ENCODE measurements around the gene TNS1.

Gene TNS1

DNA sequence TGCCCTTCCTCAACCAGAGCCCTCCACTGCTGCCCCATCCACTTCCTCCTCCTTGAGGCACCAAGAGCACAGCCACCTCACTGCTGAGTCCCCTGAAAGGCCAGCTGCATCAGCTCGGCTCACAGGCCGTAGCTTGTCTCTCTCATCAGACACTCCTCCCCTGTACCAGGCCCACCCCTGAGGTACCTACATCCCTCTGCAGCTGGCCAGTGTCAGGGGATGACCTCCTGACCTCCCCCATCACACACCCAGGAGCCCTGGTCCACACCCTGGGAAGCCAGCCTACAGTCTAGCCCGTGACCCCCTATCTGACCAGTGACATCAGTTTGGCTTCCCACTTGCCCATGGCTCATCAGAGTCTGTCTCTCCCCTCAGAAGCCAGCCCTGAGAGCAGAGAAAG is 205.6 kb downstream of the TNS1 start:
- no peak overlapping the region for H3K27ac ChIP-seq (ENCODE audit: low read length)
- H3K27me3 ChIP-seq (ENCODE audit: low read depth, low read length), result no peaks in the 10 kb centered on the region
- H3K4me3 ChIP-seq (ENCODE audit: low read depth in 1 of 2, low read length in 2 of 2), result no peak overlapping the region
- no peaks in the 10 kb centered on the region for H3K9me3 ChIP-seq (ENCODE audit: control insufficient read depth in 1 of 2, low read length in 2 of 2)
- H3K36me3 ChIP-seq (ENCODE audit: control insufficient read depth in 1 of 2, insufficient read depth in 2 of 2, low read length in 2 of 2), result peaks cover 6 to 29% of the 10 kb centered on the region in 2 donors
- H3K4me1 ChIP-seq (ENCODE audit: control insufficient read depth in 1 of 2, insufficient read depth in 2 of 2, low read length in 2 of 2), result peaks cover 4 to 49% of the 10 kb centered on the region in 2 donors

- no peak overlapping the region for H3K27ac ChIP-seq (ENCODE audit: low read length)
- H3K36me3 ChIP-seq (ENCODE audit: control insufficient read depth in 1 of 2, insufficient read depth in 2 of 2, low read length in 2 of 2), result peaks cover 2 to 17% of the 10 kb centered on the region in 2 donors
- no peaks in the 10 kb centered on the region for H3K27me3 ChIP-seq (ENCODE audit: low read depth, low read length)
- no peaks in the 10 kb centered on the region for H3K9me3 ChIP-seq (ENCODE audit: control insufficient read depth in 1 of 2, low read length in 2 of 2)
- H3K4me3 ChIP-seq (ENCODE audit: low read depth in 1 of 2, low read length in 2 of 2), result no peak overlapping the region
- peaks cover 4 to 40% of the 10 kb centered on the region in 2 donors for H3K4me1 ChIP-seq (ENCODE audit: control insufficient read depth in 1 of 2, insufficient read depth in 2 of 2, low read length in 2 of 2)
These were observed 206.9 kb downstream of the TNS1 start for GRCh38 chr2:217795706-217796465.

DNA sequence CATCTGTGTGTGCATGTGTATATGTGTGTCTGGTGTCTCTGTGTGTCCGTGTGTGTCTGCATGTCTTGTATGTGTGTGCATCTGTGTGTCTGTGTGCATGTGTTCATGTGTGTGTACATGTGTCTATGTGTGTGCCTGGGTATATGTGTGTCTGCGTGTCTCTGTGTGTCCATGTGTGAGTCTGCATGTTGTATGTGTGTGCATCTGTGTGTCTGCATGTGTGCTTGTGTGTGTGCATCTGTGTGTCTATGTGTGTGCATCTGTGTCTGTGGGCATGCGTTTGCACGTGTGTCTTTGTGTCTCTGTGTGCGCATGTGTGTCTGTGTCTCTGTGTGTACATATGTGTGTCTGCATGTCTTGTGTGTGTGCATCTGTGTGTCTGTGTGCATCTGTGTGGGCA is 207.7 kb downstream of the TNS1 start:
- H3K36me3 ChIP-seq (ENCODE audit: control insufficient read depth in 1 of 2, insufficient read depth in 2 of 2, low read length in 2 of 2), result peaks cover 0 to 10% of the 10 kb centered on the region in 2 donors
- no peak overlapping the region for H3K27ac ChIP-seq (ENCODE audit: low read length)
- H3K4me1 ChIP-seq (ENCODE audit: control insufficient read depth in 1 of 2, insufficient read depth in 2 of 2, low read length in 2 of 2), result peaks cover 3 to 40% of the 10 kb centered on the region in 2 donors
- no peaks in the 10 kb centered on the region for H3K9me3 ChIP-seq (ENCODE audit: control insufficient read depth in 1 of 2, low read length in 2 of 2)
- no peak overlapping the region for H3K4me3 ChIP-seq (ENCODE audit: low read depth in 1 of 2, low read length in 2 of 2)
- no peaks in the 10 kb centered on the region for H3K27me3 ChIP-seq (ENCODE audit: low read depth, low read length)

GRCh38 chr2:217794133-217794986 is 208.4 kb downstream of the TNS1 start:
- Histone ChIP-seq H3K36me3 (ENCODE audit: control insufficient read depth in 1 of 2, insufficient read depth in 2 of 2, low read length in 2 of 2) (peaks cover 0 to 9% of the 10 kb centered on the region in 2 donors), H3K4me3 (ENCODE audit: low read depth in 1 of 2, low read length in 2 of 2) (no peak overlapping the region), H3K9me3 (ENCODE audit: control insufficient read depth in 1 of 2, low read length in 2 of 2) (no peaks in the 10 kb centered on the region), H3K27me3 (ENCODE audit: low read depth, low read length) (no peaks in the 10 kb centered on the region), H3K27ac (ENCODE audit: low read length) (no peak overlapping the region), H3K4me1 (ENCODE audit: control insufficient read depth in 1 of 2, insufficient read depth in 2 of 2, low read length in 2 of 2) (peaks cover 0 to 41% of the 10 kb centered on the region in 2 donors)

GRCh38 chr2:217793566-217794132 is 209.1 kb downstream of the TNS1 start:
- Histone ChIP-seq H3K9me3 (ENCODE audit: control insufficient read depth in 1 of 2, low read length in 2 of 2) (no peaks in the 10 kb centered on the region), H3K4me3 (ENCODE audit: low read depth in 1 of 2, low read length in 2 of 2) (no peak overlapping the region), H3K4me1 (ENCODE audit: control insufficient read depth in 1 of 2, insufficient read depth in 2 of 2, low read length in 2 of 2) (peaks cover 0 to 43% of the 10 kb centered on the region in 2 donors), H3K27ac (ENCODE audit: low read length) (no peak overlapping the region), H3K27me3 (ENCODE audit: low read depth, low read length) (no peaks in the 10 kb centered on the region), H3K36me3 (ENCODE audit: control insufficient read depth in 1 of 2, insufficient read depth in 2 of 2, low read length in 2 of 2) (peaks cover 0 to 6% of the 10 kb centered on the region in 2 donors)

DNA sequence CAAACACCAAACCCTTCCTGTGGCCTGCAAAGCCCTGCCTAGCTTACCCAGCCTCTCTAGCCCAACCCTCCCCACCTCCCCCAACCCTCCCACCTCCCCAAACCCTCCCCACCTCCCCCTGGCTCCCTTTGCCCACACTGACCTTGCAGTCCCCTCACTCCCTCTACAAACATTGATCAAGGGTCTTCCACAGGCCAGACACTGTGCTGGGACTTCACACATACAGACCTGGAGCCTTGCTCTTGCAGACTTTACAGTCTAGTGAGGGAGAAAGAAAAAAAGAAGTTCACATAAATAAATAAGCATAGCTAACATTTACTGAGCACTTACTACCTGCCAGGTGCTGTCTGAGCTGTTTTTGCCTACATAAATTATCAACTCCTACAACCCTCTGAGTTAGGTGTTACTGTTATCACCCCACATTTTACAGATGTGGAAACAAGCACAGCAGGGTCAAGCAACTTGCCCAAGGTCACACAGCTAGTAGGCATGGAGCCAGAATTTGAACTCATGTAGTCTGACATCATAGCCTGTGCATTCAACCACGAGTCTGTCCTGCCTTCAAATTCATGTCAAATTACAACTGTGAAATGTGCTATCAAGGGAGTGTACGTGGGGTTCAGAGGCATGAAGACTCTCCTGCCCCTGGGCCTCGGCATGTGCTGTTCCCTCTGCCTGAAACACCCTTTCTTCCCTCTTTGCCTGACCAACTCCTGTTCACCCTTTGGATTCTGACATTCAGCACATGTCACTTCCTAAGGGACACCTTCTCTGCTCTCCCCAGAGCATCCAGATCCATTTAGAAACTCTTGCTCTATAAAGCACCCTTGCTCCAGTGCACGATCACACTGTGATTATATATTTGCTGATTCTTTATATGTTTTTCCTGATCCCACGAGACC is 209.9 kb downstream of the TNS1 start:
- peaks cover 3 to 5% of the 10 kb centered on the region in 2 donors for H3K36me3 ChIP-seq (ENCODE audit: control insufficient read depth in 1 of 2, insufficient read depth in 2 of 2, low read length in 2 of 2)
- H3K4me3 ChIP-seq (ENCODE audit: low read depth in 1 of 2, low read length in 2 of 2), result no peak overlapping the region
- H3K9me3 ChIP-seq (ENCODE audit: control insufficient read depth in 1 of 2, low read length in 2 of 2), result no peaks in the 10 kb centered on the region
- H3K27me3 ChIP-seq (ENCODE audit: low read depth, low read length), result no peaks in the 10 kb centered on the region
- no peak overlapping the region for H3K27ac ChIP-seq (ENCODE audit: low read length)
- peaks cover 0 to 35% of the 10 kb centered on the region in 2 donors for H3K4me1 ChIP-seq (ENCODE audit: control insufficient read depth in 1 of 2, insufficient read depth in 2 of 2, low read length in 2 of 2)

DNA sequence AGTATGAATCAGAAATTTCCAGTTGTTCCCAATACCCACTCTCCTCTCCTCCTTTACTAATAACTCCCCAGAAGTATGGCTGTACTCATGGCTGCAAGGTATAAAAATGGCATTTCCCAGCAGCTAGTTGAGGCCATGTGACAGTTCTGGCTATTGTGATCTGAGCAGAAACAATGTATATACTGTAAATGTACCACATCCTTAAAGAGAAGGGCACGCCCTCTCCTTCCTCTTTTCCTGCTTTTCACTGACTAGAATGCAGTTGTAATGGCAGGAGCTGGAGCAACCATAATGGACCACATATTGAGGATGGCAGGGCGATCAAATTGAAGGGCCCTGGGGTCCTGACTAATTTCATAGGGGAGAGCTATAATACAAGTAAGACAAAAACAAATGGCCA is 211.2 kb downstream of the TNS1 start:
- H3K27ac ChIP-seq (ENCODE audit: low read length), result no peak overlapping the region
- H3K4me1 ChIP-seq (ENCODE audit: control insufficient read depth in 1 of 2, insufficient read depth in 2 of 2, low read length in 2 of 2), result peaks cover 0 to 26% of the 10 kb centered on the region in 2 donors
- no peaks in the 10 kb centered on the region for H3K27me3 ChIP-seq (ENCODE audit: low read depth, low read length)
- H3K36me3 ChIP-seq (ENCODE audit: control insufficient read depth in 1 of 2, insufficient read depth in 2 of 2, low read length in 2 of 2), result peaks cover 4 to 8% of the 10 kb centered on the region in 2 donors
- no peaks in the 10 kb centered on the region for H3K9me3 ChIP-seq (ENCODE audit: control insufficient read depth in 1 of 2, low read length in 2 of 2)
- H3K4me3 ChIP-seq (ENCODE audit: low read depth in 1 of 2, low read length in 2 of 2), result no peak overlapping the region

DNA sequence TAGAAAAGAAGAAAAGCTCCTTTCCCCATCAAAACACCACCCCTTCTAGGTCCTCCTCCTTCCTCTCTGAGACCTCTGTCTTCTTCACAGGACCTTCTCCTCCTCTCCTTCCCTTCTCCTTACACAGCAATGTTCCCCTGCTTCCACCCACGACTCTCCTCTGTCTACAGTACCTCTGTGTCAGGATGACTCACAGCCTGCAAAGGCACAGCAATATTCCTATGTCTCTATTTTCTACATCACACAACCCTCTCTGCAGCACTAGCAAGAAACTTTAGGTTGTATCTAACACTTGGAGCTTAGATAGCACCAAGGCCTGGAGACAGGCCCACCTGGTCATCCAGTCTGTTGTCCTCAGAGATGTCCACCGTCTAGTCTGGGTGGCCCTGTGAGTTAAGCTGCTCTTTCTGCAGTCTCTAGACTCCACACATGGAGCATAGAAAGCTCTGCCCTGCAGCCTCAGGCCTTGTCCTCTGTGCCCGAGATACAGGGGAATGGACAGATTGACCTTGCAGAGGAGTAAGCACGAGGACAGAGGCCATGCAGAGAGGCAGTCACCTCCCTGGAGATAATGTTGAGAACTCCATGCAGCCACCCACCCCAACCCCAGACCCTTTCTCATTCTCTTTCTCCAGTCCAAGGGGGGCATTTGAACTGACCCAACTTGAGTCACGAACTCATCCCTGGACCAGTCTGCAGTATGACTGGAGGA is 212.0 kb downstream of the TNS1 start:
- peak overlapping the region; percentile 21 for H3K27ac ChIP-seq (ENCODE audit: low read length)
- peaks cover 0 to 26% of the 10 kb centered on the region in 2 donors for H3K4me1 ChIP-seq (ENCODE audit: control insufficient read depth in 1 of 2, insufficient read depth in 2 of 2, low read length in 2 of 2)
- H3K4me3 ChIP-seq (ENCODE audit: low read depth in 1 of 2, low read length in 2 of 2), result no peak overlapping the region
- no peaks in the 10 kb centered on the region for H3K27me3 ChIP-seq (ENCODE audit: low read depth, low read length)
- no peaks in the 10 kb centered on the region for H3K9me3 ChIP-seq (ENCODE audit: control insufficient read depth in 1 of 2, low read length in 2 of 2)
- H3K36me3 ChIP-seq (ENCODE audit: control insufficient read depth in 1 of 2, insufficient read depth in 2 of 2, low read length in 2 of 2), result peaks cover 4 to 8% of the 10 kb centered on the region in 2 donors

DNA sequence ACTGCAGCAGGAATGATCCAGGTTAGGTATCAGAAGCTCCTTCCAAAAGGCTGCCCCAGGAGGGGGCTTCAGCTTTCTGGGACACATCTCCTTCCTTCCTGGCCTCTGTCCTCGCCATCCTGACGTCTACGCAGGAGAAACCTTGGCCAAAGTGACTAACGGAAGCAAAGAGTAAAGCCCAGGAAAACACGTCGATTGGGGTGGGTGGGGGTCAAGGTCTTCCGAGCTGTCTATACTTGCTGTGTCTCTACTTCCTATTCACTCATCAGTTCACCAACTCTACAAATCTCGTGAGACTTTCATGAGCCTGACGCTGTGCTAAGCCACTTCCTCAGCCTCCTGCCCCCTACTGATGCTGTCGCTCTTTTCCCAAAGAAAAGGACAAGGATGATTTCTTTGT is 212.6 kb downstream of the TNS1 start:
- no peaks in the 10 kb centered on the region for H3K9me3 ChIP-seq (ENCODE audit: control insufficient read depth in 1 of 2, low read length in 2 of 2)
- H3K4me1 ChIP-seq (ENCODE audit: control insufficient read depth in 1 of 2, insufficient read depth in 2 of 2, low read length in 2 of 2), result peaks cover 0 to 26% of the 10 kb centered on the region in 2 donors

GRCh38 chr2:217789736-217790181 is 213.0 kb downstream of the TNS1 start:
- Histone ChIP-seq H3K4me1 (ENCODE audit: control insufficient read depth in 1 of 2, insufficient read depth in 2 of 2, low read length in 2 of 2) (peaks cover 0 to 26% of the 10 kb centered on the region in 2 donors), H3K36me3 (ENCODE audit: control insufficient read depth in 1 of 2, insufficient read depth in 2 of 2, low read length in 2 of 2) (peaks cover 4 to 8% of the 10 kb centered on the region in 2 donors), H3K27me3 (ENCODE audit: low read depth, low read length) (no peaks in the 10 kb centered on the region), H3K9me3 (ENCODE audit: control insufficient read depth in 1 of 2, low read length in 2 of 2) (no peaks in the 10 kb centered on the region), H3K27ac (ENCODE audit: low read length) (peak overlapping the region; percentile 21), H3K4me3 (ENCODE audit: low read depth in 1 of 2, low read length in 2 of 2) (peak overlapping the region in 1 of 2 donors; percentile 7)

More for the DNA sequence above, 212.6 kb downstream of the TNS1 start:
- H3K27me3 ChIP-seq (ENCODE audit: low read depth, low read length), result no peaks in the 10 kb centered on the region
- H3K27ac ChIP-seq (ENCODE audit: low read length), result peak overlapping the region; percentile 21
- peak overlapping the region in 1 of 2 donors; percentile 7 for H3K4me3 ChIP-seq (ENCODE audit: low read depth in 1 of 2, low read length in 2 of 2)
- peaks cover 4 to 8% of the 10 kb centered on the region in 2 donors for H3K36me3 ChIP-seq (ENCODE audit: control insufficient read depth in 1 of 2, insufficient read depth in 2 of 2, low read length in 2 of 2)

Measured in muscle layer of duodenum (tissue), 2 donors.